OCI-LY1 (cell line): ENCODE data around the gene MAP4.

ENCODE experiments used
- EZH2 ChIP-seq: fragments of 200-600 bp; sonication (generic), shearing (Covaris generic); IDR thresholded peaks from 2 replicates; pipeline ENCODE4 v1.8.0; 2017; ENCODE audit warnings: borderline replicate concordance, mixed run types, mild to moderate bottlenecking, antibody characterized with exemption, low read length, moderate library complexity, mixed read lengths
- TF ChIP-seq, protein P1 (sequence below): fragments of 200-600 bp; sonication (generic), shearing (Covaris generic); IDR thresholded peaks from 2 replicates; pipeline ENCODE4 v1.5.1; 2017; ENCODE audit warnings: mild to moderate bottlenecking, antibody characterized with exemption, low read length, moderate library complexity, mixed read lengths

DNA sequence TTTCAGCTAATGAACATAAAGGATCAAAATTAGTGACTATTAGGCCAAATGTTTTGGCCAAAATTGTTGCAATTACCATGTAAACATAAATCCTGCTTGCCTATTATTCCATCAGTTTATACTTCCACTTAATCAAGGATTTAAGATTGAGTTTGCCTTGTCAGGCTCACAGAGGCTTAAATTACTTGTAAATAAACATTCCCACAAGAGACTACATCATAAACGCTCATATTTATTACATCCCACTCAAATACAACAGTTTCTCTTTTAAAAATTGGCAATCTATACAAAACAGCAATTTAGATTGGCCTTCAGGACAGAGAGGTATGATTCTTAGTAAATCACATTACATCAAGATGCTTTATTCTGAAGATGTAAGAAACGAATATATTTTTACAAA is 9.9 kb upstream of the MAP4 start:
- TF ChIP-seq, protein P1, sequence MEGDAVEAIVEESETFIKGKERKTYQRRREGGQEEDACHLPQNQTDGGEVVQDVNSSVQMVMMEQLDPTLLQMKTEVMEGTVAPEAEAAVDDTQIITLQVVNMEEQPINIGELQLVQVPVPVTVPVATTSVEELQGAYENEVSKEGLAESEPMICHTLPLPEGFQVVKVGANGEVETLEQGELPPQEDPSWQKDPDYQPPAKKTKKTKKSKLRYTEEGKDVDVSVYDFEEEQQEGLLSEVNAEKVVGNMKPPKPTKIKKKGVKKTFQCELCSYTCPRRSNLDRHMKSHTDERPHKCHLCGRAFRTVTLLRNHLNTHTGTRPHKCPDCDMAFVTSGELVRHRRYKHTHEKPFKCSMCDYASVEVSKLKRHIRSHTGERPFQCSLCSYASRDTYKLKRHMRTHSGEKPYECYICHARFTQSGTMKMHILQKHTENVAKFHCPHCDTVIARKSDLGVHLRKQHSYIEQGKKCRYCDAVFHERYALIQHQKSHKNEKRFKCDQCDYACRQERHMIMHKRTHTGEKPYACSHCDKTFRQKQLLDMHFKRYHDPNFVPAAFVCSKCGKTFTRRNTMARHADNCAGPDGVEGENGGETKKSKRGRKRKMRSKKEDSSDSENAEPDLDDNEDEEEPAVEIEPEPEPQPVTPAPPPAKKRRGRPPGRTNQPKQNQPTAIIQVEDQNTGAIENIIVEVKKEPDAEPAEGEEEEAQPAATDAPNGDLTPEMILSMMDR, result no peak
- TF ChIP-seq EZH2, result no peak
